Subcutaneous preadipocyte (primary cell): ENCODE measurements around the gene PI4KB. TPM values are rescaled to one million over a fixed set of nuclear protein-coding genes. Genes with fewer than 3 reads are reported as not detected.

ENCODE experiments used
- small RNA-seq: library from RNA; depleted of rRNA; stranded (forward); fragments of <200 nt; gene quantifications from one replicate; pipeline ENCODE3, GENCODE V24; 2012
- total RNA-seq: library from RNA; depleted of rRNA; stranded (reverse); fragments of >200 nt; gene quantifications from 2 replicates; pipeline ENCODE4 v1.2.3, GENCODE V29; 2012

PI4KB gene
- 40.4 and 50.8 TPM in 2 replicates for total RNA-seq

DNA sequence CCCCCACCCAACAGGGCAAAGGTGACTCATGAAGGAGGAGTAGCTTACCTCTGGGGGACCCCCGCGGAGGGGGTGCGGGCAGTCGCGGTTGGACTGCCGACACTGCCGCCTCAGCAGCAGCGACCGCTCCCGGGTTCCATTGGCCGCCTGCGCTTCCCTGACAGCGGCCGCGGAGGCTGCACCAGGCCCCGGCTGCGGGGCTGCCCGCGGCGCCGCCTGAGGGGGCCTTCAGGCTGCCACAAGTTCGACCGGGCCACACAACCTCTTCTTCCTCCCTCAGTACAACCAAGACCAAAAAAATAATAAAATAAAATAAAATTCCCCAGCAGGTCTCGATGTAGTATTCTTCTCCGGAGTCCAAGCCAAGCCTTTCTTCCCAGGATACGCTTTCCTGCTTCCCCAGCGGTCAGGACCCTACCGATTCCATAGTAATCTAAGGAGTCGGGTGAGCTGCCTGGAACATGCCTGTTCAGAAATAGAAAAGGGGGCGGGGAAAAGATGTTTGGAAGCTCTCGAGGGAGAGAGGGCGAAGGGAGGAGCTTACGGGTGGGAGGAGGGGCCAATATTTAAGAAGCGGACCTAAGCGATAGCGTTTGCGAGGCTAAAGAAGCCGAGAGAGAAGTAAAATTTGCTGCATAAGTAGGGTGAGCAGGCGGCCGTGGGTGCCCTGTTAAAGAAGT lies at the start of gene PI4KB:
PI4KB (minus strand) TSS at position 194 of the 680 bp plus-strand sequence. CDS start 10,935 bp downstream, outside the sequence.

DNA sequence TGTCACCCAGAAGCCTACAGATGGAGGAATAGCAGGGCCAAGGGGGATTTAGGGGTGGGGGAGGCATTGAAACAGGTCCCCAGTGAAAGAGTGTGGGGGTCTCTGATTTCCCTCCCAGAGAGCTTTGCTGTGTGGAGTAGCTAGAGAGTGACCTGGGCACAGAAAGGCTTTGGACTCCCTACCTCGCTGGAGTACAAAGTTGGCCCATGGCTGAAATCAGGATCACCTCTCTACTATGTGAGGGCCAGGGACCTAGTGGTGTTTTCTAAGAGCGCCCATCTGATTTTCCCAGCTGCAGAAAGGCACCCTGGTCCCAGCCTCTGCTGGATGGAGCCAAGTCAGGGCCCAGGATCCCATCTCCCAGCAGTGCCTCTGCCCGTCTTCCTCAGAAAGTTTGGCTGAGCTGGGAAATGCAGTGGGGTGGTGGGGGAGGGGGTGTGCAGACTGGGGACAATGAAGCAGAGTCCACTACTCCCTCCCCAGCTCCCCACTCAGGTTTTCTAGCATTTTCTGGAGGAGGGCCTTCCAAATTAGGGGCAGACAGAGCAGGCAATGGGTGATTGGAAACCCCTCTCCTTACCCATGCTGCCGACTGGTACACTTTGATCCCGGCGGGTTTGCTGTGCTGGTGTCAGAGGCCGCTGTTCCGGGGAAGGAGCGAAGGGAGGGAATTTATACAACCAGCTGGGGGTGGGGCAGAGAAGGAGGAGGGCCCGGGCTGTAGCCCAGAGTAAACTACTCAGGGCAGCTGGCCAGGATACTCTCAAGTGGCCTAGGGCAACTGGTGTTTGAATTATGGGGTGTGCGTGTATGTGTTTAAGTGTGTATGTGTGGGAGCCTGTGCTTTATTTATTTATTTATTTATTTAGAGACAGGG lies 45.1 kb upstream of the PI4KB start, which contains the start of gene SELENBP1:
SELENBP1 (minus strand) TSS at position 648 of the 877 bp plus-strand sequence; CDS start at position 584, 64 bp downstream.

DNA sequence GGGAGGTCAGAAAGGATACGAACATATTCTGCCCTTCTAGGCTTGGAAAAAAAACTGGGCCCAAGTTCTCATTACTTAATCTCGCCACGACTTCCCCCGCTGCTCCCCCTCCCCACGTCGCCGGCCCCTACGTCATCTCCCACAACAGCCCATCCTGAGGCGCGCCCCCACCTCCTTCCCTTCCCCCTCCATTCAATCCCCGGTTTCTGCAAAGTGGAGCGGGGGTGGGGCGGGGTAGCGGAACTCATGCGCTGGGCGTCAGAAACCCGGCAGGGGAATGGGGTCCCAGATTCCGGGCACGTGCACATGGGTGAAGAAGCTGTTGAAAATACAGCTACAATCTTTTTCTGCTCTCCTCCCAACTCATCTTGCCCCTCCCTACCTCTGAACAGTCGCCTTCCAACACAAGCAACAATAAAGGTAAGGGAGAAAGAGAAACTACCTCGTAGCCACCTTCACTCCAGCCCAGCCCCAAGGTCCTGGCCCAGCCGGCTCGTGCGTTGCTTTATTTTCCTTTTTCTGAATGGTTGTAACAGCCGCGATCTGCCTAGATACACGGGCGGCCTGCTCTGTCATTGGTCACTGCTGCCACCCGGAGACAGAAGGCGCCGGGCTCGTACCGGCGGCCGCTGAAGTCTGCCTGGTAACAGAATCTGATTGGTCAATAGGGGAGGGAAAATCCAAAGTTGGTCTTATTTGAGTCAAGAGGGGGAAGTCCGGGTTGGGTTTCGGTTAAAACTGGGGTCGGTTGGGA lies 19.7 kb upstream of the PI4KB start, which contains the start of gene RFX5:
RFX5 (minus strand) TSS at position 484 of the 754 bp plus-strand sequence. CDS start 932 bp downstream, outside the sequence.

DNA sequence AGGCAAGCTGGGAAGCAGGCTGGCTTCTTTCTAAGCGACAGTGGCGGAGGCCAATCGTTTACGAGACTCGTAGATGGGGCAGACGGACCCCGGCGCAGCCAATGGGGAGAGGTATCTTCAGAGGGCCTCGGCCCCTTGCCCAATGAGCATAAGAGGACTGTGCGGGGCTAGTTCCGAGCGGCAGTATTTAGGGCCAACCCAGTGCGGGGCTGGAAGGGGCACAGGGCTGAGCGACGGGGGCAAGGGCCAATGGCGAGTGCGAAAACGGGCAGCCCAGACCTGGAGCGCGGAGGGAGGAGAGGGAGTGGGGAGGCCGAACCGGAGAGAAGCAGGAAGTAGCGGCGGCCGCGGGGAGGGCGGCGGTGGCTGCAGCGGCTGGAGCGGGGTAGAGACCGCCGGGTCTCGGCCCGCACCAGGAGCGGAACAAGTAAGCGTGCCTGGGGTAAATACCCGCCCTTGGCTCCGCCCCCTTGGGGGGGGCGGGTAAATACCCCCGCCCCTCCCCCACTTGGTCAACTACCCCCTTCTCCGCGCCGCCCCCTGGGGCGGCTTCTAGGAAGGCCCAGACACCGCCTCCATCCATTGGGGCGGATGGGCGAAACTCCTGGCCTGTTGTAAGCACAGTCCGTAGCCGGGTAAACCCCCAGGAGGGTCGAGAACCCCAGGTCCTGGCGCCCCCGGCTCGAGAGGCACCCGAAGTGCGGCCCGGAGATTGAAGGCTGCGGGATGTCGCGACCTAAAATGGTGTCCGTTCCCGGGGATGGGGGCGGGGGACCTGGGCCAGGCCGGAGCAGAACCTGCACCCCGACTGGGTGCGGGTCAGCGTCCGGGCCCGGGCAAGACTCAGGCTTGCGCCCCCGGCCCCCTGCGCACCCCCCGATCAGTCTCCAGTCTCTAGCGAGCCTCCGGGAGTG lies 45.0 kb downstream of the PI4KB start, which contains the start of gene ZNF687:
ZNF687 (plus strand) TSS at position 331 of the 914 bp plus-strand sequence. CDS start 3,993 bp downstream, outside the sequence.

DNA sequence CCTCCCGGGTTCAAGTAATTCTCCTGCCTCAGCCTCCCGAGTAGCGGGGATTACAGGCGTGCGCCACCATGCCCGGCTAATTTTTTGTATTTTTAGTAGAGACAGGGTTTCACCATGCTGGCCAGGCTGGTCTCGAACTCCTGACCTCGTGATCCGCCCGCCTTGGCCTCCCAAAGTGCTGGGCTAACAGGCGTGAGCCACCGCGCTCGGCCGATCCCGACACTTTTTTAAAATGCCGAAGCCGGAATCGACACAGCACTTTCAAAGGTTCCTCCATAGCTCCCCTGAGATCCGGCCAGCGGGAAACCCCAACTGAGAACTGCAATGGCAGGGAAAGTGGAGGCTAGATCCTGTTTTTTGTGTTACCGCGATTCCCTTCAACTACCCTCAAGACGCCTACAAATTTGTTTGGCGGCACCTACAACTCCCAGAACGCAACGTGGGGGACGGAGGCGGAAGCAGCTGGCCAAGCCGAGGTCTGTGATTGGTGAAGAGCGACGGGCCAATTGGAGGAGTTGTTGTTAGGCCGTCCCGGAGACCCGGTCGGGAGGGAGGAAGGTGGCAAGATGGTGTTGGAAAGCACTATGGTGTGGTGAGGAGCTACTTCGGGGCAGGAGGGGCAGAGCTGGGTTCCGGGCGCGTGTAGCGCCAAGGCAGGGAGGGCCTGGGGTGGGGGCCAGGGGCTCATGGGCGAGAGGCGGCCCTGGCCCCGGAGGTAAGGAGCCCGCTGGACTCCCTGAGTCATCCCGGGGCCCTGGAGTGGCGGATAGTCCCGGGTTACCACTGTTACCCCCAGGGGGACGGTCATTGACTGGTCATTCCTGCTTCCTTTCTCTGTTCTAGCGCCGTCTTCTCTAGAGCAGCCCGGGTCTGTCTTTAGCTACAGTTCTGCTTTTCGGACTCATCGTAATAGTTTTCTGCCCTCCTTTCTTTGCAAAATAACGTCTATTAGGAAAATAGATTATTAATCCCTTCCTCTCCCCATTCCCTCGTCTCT lies 72.7 kb downstream of the PI4KB start, which contains the start of gene PSMD4:
PSMD4 (plus strand) TSS at position 518 of the 997 bp plus-strand sequence; CDS start at position 567, 49 bp downstream.

Small RNA genes within 50 kb of the gene (small RNA-seq; reads per million reads assigned to genes)
- not detected for gene RN7SL444P

Other genes starting within 250 kb of the PI4KB start
- 0.73 and 0.98 TPM in 2 replicates for gene SEMA6C, start 180.8 kb downstream of the PI4KB start, total RNA-seq
- not detected in 2 replicates for gene TNFAIP8L2, start 170.8 kb downstream of the PI4KB start, total RNA-seq
- gene LYSMD1, start 161.5 kb downstream of the PI4KB start, total RNA-seq: 7.8 and 8.5 TPM in 2 replicates
- 23.9 and 25.4 TPM in 2 replicates for gene SCNM1, start 161.3 kb downstream of the PI4KB start, total RNA-seq
- not detected in 2 replicates for gene TMOD4, start 151.4 kb downstream of the PI4KB start, total RNA-seq
- 25.7 and 37.9 TPM in 2 replicates for gene VPS72, start 137.2 kb downstream of the PI4KB start, total RNA-seq
- gene PIP5K1A, start 128.9 kb downstream of the PI4KB start, total RNA-seq: 37.8 and 64.1 TPM in 2 replicates
- 151 and 175 TPM in 2 replicates for gene PSMD4, start 72.7 kb downstream of the PI4KB start, total RNA-seq
- 11.8 and 17.2 TPM in 2 replicates for gene ZNF687, start 45.1 kb downstream of the PI4KB start, total RNA-seq
- 30.1 and 32.5 TPM in 2 replicates for gene RFX5, start 19.8 kb upstream of the PI4KB start, total RNA-seq
- gene SELENBP1, start 45.3 kb upstream of the PI4KB start, total RNA-seq: 25.0 and 31.6 TPM in 2 replicates
- 359 and 406 TPM in 2 replicates for gene PSMB4, start 72.2 kb upstream of the PI4KB start, total RNA-seq
- 21.3 and 29.7 TPM in 2 replicates for gene POGZ, start 132.1 kb upstream of the PI4KB start, total RNA-seq
- gene CGN, start 184.0 kb upstream of the PI4KB start, total RNA-seq: under 0.01 TPM in 1 of 2 replicates, not detected in the other
- gene TUFT1, start 212.9 kb upstream of the PI4KB start, total RNA-seq: 1.1 and 2.0 TPM in 2 replicates